Fibroblast of villous mesenchyme (primary cell): ENCODE data around the gene SLIRP. TPM values are rescaled to one million over a fixed set of nuclear protein-coding genes. Genes with fewer than 3 reads are reported as not detected.
"Not testable (repeated sequence)": the region's sequence is repeated elsewhere in the genome, so short reads cannot be mapped to it uniquely, and the experiment has no call there.

Source experiments
- DNase-seq: peaks from one replicate; pipeline ENCODE4 v3.0.0-alpha.2; 2010; ENCODE audit warnings: low read depth
- H3K4me3 ChIP-seq: 2 replicates; pipeline ENCODE4 v1.5.1; 2011; ENCODE audit warnings: low read depth, mild to moderate bottlenecking, low read length
- CTCF ChIP-seq: IDR thresholded peaks from 2 replicates; pipeline ENCODE4 v1.5.1; 2012; ENCODE audit warnings: low read depth, mild to moderate bottlenecking, low read length; ENCODE audit not compliant: insufficient read depth
- total RNA-seq: library from RNA; depleted of rRNA; stranded (reverse); fragments of >200 nt; gene quantifications from 2 replicates; pipeline ENCODE4 v1.2.3, GENCODE V29; 2012

SLIRP gene
- 108 and 134 TPM in 2 replicates for total RNA-seq

- TF ChIP-seq CTCF, result no peak
- H3K4me3 ChIP-seq, result peak within 1 kb of the TSS; percentile 82
- peak; percentile 81 for DNase-seq
These were observed at the start of gene SLIRP, which contains the start of gene ALKBH1 for GRCh38 chr14:77707724-77708408. TSS of gene SLIRP (plus strand) at chr14:77708103. CDS start at chr14:77708112, 9 bp downstream. TSS of gene ALKBH1 (minus strand) at chr14:77708023. CDS start at chr14:77708004, 19 bp downstream.

- TF ChIP-seq CTCF, result no peak
- no peak overlapping the region for H3K4me3 ChIP-seq
- peak; percentile 79 for DNase-seq
These were observed 48.1 kb upstream of the SLIRP start for GRCh38 chr14:77659831-77660230.

GRCh38 chr14:77660754-77661153 is 47.1 kb upstream of the SLIRP start:
- no peak overlapping the region for H3K4me3 ChIP-seq
- no peak for DNase-seq
- TF ChIP-seq CTCF, result no peak

GRCh38 chr14:77661562-77661961 is 46.3 kb upstream of the SLIRP start:
- not testable (repeated sequence) for H3K4me3 ChIP-seq, DNase-seq

GRCh38 chr14:77663293-77663692 is 44.6 kb upstream of the SLIRP start:
- DNase-seq, result peak; percentile 76
- TF ChIP-seq CTCF, result no peak

GRCh38 chr14:77667331-77667730 is 40.6 kb upstream of the SLIRP start:
- no peak overlapping the region for H3K4me3 ChIP-seq
- no peak for DNase-seq
- TF ChIP-seq CTCF, result no peak

More at GRCh38 chr14:77663293-77663692, 44.6 kb upstream of the SLIRP start:
- H3K4me3 ChIP-seq, result no peak overlapping the region

- TF ChIP-seq CTCF, result no peak
- DNase-seq, result no peak
- H3K4me3 ChIP-seq, result no peak overlapping the region
These were observed 34.7 kb upstream of the SLIRP start for GRCh38 chr14:77673193-77673592.
